Stimulated activated CD4-positive, alpha-beta T cell treated with anti-CD3 and anti-CD28 coated beads, Interleukin-4, amount 100 ng/mL, for 24 hours (primary cell): ENCODE data around the gene CSRNP2.
A peak's percentile ranks its signal among the peaks of the same experiment; 100 is the strongest.
"Not testable (repeated sequence)": the region's sequence is repeated elsewhere in the genome, so short reads cannot be mapped to it uniquely, and the experiment has no call there.

Experiments
- DNase-seq: peaks from one replicate; pipeline ENCODE4 v3.0.0-alpha.2; 2020

Gene CSRNP2

DNA sequence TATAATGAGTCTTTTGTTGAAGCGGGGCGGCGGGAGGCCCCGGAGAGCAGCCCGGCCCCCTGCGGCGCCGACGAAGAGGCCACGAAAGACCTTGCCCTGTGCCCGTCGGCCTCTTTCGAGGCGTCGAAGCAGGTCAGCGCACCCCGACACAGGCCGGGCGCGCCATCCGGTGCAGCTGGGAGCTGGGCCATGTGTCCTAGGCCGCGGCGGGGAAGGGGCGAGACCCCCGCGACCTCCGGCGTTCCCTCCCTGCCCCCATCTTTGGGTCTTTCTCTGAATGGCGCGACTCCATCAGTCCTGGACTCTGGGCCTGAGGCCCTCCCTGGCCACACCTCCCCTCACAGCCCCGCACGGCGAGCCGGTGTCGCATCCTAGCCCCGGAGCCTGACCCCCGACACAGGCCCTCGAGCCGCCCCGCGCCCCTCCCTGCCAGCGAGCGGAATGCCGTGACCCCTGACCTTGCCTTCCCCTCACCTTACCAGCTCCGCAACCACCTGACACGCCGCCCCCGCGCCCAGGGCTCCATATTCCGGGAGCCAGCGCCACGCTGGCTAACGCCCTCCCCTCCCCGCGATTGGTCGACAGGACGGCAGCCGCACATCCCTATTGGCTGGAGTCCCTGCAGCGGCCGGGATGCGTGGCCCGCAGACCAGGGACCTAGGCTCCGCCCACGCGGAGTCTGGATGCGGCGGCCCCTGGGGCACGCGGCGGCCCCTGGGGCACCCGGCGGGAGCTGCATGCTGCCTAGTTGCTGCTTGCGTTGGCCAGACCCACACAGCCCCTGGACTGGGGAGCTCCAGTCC lies 57.4 kb downstream of the CSRNP2 start, which contains the start of gene SLC11A2:
Gene SLC11A2 (minus strand): TSS at position 549 of the 803 bp plus-strand sequence. CDS start 15,656 bp downstream, outside the sequence.
- DNase-seq: peak; percentile 94

DNA sequence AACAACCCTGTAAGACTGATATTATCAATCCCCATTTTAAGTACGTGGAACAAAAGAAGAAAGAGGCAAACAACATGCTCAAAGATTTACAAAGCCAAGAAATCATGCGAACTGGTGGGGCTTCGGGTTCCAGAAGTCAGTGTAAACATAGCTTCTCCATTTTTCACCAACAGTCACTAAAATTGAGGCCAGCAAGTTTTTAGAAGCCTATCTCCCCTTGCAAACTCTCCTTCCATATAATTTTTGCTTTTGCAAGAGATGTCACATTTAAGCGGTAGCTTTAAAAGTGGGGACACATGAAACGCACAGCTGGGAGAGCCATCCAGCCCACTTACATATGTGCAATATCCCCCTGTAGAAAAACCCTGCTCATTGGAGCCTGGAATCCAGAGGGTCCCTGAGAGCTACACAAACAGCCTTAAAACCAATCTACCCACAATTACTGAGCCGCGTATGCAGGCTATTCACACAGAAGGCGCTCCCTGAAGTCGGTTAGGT lies 58.0 kb downstream of the CSRNP2 start:
- no peak for DNase-seq

DNA sequence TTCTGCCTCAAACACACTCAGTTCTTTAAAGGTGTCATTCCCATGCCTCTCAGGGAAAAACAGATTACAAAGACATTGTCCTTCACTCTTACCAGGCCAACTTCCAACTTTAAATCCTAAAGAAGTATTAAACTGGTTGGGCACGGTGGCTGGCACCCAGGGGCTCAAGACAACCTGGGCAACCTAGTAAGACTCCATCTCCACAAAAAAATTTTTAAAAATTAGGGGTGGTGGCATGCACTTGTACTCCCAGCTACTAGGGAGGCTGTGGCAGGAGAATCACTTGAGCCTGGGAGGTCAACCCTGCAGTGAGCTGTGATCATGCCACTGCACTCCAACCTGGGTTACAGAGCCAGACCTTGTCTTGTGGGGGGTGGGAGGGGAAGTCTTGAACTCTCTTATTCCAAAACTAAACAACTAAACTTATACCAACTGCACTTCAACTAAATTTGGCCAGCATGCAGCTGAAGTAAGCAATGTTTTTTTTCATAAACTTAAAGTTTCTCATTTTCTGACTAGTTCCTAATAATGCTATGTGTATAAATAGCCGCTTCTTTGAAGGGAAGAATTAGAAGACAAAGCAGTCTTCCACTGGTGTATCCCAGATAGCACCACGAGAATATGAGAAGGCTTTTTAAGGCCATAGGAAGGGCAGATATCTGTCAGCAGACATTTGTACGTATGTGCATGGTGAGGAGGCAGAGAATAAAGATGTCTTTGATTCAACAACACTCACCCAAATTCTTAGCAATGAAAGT lies 59.6 kb downstream of the CSRNP2 start:
- DNase-seq: no peak

DNA sequence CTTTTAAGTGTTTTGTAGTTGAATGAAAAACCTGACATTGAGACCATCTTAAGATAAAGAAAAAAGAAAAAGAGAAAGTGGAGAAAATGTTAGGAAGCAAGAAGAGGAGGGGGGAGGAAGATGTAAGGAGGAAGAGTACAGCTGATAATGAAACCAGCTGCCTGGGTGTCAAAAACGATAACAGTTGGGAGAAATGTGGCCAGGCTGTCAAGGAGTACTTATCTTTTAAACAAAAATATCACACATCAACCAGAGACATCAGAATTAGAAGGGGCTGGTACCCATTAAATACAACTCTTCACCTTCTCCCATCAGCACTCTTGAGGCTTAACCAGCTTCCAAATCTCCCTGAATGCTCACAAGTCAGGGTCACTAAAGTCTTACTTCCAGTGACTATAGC lies 61.7 kb downstream of the CSRNP2 start:
- no peak for DNase-seq

DNA sequence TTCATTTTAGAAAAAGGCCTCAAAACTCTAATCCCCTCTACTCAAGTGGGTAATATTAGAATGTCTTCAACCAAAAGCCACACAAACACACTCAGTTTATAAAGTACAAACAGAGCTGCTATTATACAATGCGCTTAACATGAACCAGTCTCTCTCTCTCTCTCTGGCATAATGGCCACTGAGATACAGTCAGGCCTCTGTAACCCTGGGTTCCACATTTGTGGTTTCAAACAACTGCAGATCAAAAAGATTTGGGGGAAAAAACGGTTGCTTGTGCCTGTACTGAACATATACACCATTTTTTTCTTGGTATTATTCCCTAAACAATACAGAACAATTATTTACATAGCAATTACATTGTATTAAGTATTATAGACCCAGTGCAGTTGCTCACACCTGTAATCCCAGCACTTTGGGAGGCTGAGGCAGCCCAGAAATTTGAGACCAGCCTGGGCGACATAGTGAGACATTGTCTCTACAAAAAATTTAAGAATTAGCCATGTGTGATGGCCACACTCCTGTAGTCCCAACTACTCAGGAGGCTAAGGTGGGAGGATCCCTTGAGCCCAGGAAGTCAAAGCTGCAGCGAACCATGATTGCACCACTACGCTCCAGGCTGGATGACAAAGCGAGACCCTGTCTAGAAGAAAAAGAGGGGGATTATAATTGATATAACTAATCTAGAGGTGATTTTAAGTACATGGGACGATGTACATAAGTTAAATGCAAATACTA lies 62.8 kb downstream of the CSRNP2 start:
- DNase-seq: no peak

DNA sequence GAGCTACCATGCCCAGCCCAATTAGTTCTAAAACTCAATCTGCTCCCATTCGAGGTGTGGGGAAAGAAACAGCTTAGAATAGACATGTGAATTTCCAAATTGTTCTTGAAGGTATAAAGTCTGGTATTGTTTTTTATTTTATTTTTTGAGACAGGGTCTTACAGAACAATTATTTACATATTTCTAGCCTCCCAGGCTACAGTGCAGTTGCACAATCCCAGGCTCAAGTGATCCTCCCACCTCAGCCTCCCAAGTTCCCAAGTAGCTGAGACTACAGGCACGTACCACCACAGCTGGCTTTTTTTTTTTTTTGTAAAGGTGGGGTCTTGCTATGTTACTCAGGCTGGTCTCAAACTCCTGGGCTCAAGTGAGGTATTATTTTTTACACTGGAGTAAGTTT lies 63.5 kb downstream of the CSRNP2 start:
- no peak for DNase-seq

DNA sequence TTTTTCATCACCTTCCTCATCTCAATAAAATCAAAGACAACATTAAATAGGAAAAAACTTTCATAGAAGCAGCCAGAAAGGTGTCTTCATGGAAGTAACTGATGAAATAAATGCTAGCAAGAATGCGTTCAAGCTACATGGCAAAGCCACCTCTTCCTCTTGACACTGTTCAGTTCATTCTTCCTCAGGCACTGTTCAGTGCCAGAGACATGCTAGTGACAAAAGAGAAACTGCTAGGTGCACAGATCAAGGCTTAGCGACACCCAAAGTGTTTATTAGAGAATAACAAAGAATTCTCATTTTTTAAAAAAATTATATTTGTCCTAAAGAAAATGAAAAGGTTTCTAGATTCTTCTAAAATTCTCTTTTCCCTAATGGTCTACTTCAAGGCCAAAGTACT lies 64.4 kb downstream of the CSRNP2 start:
- DNase-seq: no peak

DNA sequence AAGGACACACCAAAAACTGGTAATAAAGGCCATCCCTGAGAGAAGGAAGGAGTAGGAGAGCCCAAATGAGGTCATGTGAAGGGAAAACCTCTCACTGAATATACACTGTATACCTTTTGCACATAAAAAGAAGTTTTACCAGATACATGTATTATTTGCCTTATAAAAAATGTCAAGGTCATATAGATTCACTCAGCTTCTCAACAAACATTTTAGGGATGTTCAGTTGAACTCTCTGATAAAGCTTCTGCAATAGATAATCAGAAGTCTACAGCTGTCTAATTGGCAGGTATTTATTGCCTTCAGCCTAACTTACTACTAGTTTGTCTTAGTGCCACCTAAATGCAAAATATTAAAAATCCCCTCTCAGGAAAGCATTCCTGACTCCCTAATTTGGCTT lies 65.9 kb downstream of the CSRNP2 start:
- no peak for DNase-seq

DNA sequence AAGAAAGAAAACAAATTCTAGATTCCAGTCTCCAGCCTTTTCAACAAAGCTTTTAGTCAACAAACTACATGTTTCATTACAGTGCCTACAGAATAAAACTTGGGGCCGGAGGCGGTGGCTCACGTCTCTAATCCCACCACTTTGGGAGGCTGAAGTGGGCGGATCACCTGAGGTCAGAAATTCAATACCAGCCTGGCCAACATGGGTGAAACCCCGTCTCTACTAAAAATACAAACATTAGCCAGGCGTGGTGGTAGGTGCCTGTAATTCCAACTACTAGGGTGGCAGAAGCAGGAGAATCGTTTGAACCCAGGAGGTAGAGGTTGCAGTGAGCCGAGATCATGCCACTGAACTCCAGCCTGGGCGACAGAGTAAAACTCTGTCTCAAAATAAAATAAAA lies 68.9 kb downstream of the CSRNP2 start:
- not testable (repeated sequence) for DNase-seq

DNA sequence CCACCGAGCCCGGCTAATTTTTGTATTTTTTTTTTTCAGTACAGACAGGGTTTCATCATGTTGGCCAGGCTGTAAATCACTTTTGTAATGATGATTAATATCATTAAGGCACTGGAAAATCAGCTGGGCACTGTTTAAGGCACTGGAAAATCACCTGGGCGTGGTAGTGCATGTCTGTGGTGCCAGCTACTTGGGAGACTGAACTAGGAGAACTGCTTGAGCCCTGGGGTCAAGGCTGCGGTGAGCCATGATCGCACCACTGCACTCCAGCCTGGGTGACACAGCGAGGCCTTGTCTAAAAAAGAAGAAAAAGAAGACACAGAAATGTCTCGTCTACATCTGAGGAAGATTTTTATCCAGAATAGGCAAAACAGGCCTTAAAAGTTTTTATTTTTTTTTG lies 70.0 kb downstream of the CSRNP2 start:
- DNase-seq: no peak

DNA sequence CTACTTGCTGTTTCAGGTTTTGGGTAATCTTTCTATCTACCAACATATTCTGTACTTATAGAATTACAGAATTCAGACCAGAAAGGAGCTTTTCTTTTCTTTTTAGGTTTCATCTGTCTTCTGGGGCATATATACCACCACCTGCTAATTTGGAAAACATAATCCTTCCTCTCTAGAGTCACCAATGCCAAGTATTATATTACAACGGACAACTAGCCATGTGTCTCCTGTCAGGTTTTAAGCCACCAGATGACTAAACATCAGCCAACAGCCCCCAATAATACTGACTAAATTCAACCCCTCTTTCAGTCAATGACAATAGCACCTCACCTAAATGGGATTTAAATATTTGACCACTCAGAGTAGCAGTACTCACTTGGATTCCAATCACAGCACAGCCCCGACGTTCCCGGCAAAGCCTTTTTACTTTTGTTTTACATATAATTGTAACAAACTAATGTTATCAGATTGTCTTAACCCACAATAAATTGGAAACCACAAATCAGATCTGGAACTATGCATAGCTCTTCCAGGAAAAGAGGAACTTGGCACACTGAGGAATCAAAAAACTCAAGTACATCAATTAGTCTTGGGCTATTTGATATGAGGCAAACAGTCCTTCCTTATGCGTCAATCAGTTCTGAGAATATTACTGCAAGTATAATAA lies 70.7 kb downstream of the CSRNP2 start:
- no peak for DNase-seq

DNA sequence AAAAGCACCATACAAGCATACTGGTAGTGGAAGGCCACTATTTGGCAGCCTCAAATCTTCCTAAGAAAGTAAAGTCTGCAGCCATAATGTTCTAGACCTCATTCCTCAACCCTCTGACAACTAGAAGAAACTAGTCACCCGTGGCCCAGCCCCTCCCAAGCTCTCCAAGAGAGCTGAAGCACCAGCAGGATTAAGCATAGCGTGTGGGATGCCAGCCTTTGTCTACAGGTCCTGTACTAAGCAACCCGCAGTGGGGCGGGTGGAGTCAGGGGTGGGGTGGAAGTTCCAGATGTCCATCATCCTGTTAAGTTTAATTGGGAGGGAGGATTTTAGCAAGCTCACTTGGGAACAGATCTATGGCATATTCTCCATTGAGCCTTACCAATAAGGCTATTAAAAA lies 71.4 kb downstream of the CSRNP2 start:
- no peak for DNase-seq
